Measurements from ENCODE around the gene INO80C.
"Not testable (repeated sequence)": the region's sequence is repeated elsewhere in the genome, so short reads cannot be mapped to it uniquely, and the experiment has no call there.

INO80C gene

GRCh38 chr18:35454803-35455202 is 43.0 kb downstream of the INO80C start:
- no peaks in the 10 kb centered on the region for H3K27me3 ChIP-seq (ENCODE audit: insufficient read depth, low read depth, severe bottlenecking)
- no peaks in the 10 kb centered on the region for H3K9me3 ChIP-seq (ENCODE audit: severe bottlenecking)
- H3K36me3 ChIP-seq, result no peaks in the 10 kb centered on the region
- H3K27ac ChIP-seq, result no peak overlapping the region
- no peak for DNase-seq
- TF ChIP-seq CTCF (IDR thresholded peaks at IDR 0.05; ENCODE audit: low read depth, low read length), result no peak
- H3K4me3 ChIP-seq (ENCODE audit: low read depth, low read length), result no peak overlapping the region

GRCh38 chr18:35453065-35453464 is 44.7 kb downstream of the INO80C start:
- H3K27ac ChIP-seq; H3K9me3 ChIP-seq (ENCODE audit: severe bottlenecking); H3K36me3 ChIP-seq; H3K27me3 ChIP-seq (ENCODE audit: insufficient read depth, low read depth, severe bottlenecking); H3K4me3 ChIP-seq (ENCODE audit: low read depth, low read length); DNase-seq: not testable (repeated sequence)

- Histone ChIP-seq H3K36me3 (no peaks in the 10 kb centered on the region), H3K27ac (no peak overlapping the region), H3K27me3 (ENCODE audit: insufficient read depth, low read depth, severe bottlenecking) (no peaks in the 10 kb centered on the region), H3K9me3 (ENCODE audit: severe bottlenecking) (no peaks in the 10 kb centered on the region), H3K4me3 (ENCODE audit: low read depth, low read length) (no peak overlapping the region)
- no peak for TF ChIP-seq CTCF (IDR thresholded peaks at IDR 0.05; ENCODE audit: low read depth, low read length)
- no peak for DNase-seq
These were observed 45.8 kb downstream of the INO80C start for GRCh38 chr18:35451916-35452315.

- Histone ChIP-seq H3K4me3 (ENCODE audit: low read depth, low read length) (no peak overlapping the region), H3K27me3 (ENCODE audit: insufficient read depth, low read depth, severe bottlenecking) (no peaks in the 10 kb centered on the region), H3K36me3 (no peaks in the 10 kb centered on the region), H3K9me3 (ENCODE audit: severe bottlenecking) (no peaks in the 10 kb centered on the region), H3K27ac (no peak overlapping the region)
- no peak for DNase-seq
- TF ChIP-seq CTCF (IDR thresholded peaks at IDR 0.05; ENCODE audit: low read depth, low read length), result no peak
These were observed 46.7 kb downstream of the INO80C start for GRCh38 chr18:35451032-35451431.

GRCh38 chr18:35444636-35445035 is 53.1 kb downstream of the INO80C start:
- Histone ChIP-seq H3K27me3 (ENCODE audit: insufficient read depth, low read depth, severe bottlenecking) (no peaks in the 10 kb centered on the region), H3K4me3 (ENCODE audit: low read depth, low read length) (no peak overlapping the region), H3K9me3 (ENCODE audit: severe bottlenecking) (no peaks in the 10 kb centered on the region), H3K27ac (no peak overlapping the region), H3K36me3 (no peaks in the 10 kb centered on the region)
- no peak for TF ChIP-seq CTCF (IDR thresholded peaks at IDR 0.05; ENCODE audit: low read depth, low read length)
- DNase-seq, result no peak

- no peak for TF ChIP-seq CTCF (IDR thresholded peaks at IDR 0.05; ENCODE audit: low read depth, low read length)
- no peaks in the 10 kb centered on the region for H3K9me3 ChIP-seq (ENCODE audit: severe bottlenecking)
- no peaks in the 10 kb centered on the region for H3K27me3 ChIP-seq (ENCODE audit: insufficient read depth, low read depth, severe bottlenecking)
- no peak overlapping the region for H3K27ac ChIP-seq
- DNase-seq, result no peak
- H3K36me3 ChIP-seq, result no peaks in the 10 kb centered on the region
- H3K4me3 ChIP-seq (ENCODE audit: low read depth, low read length), result no peak overlapping the region
These were observed 53.9 kb downstream of the INO80C start for GRCh38 chr18:35443847-35444246.
